H1 (cell line): ENCODE results near the gene SLU7. TPM values are rescaled to one million over a fixed set of nuclear protein-coding genes. Genes with fewer than 3 reads are reported as not detected.

Source experiments
- CTCF ChIA-PET: fragments of 300-600 bp; sonication (Branson Sonifier 250); formaldehyde crosslinking; loops from one replicate; lab custom pipeline; 2021; ENCODE audit not compliant: partially characterized antibody; lab: Charles Lee
- POLR2A ChIA-PET: fragments of 300-600 bp; sonication (Branson Sonifier 250); formaldehyde crosslinking; loops from one replicate; lab custom pipeline; 2021; ENCODE audit warnings: inconsistent platforms; ENCODE audit not compliant: partially characterized antibody; lab: Charles Lee
- DNase-seq, 2 experiments: peaks; one replicate each; pipeline versions ENCODE4 v3.0.0 to v3.0.0-alpha.2; 2010 to 2022; ENCODE audit warnings: low spot score in 2 of 2, low read depth in 1 of 2, mixed read lengths in 1 of 2
- FAIRE-seq: peaks from 2 replicates; lab custom pipeline; 2011; peaks lifted over from hg19 to GRCh38; lab: Jason Lieb, UNC
- H2AFZ ChIP-seq: 2 replicates; pipeline ENCODE4 v1.8.1; 2012; ENCODE audit warnings: low read length, inconsistent platforms
- H2AK5ac ChIP-seq: 2 replicates; pipeline ENCODE4 v1.6.1; 2013; ENCODE audit warnings: low read depth, low read length
- H2BK120ac ChIP-seq: replicated peaks from 2 replicates; pipeline ENCODE3; 2013; ENCODE audit warnings: low read depth, low read length, inconsistent platforms
- H2BK12ac ChIP-seq: 2 replicates; pipeline ENCODE4 v1.6.1; 2013; ENCODE audit warnings: low read depth, low read length
- H2BK15ac ChIP-seq: 2 replicates; pipeline ENCODE4 v1.6.1; 2013; ENCODE audit warnings: low read length
- H2BK20ac ChIP-seq: 2 replicates; pipeline ENCODE4 v1.6.1; 2013; ENCODE audit warnings: low read length
- H2BK5ac ChIP-seq: 2 replicates; pipeline ENCODE4 v1.6.1; 2013; ENCODE audit warnings: low read depth, low read length
- H3K14ac ChIP-seq: 2 replicates; pipeline ENCODE4 v1.6.1; 2013; ENCODE audit warnings: inconsistent platforms; ENCODE audit not compliant: insufficient read length
- H3K18ac ChIP-seq: 2 replicates; pipeline ENCODE4 v1.6.1; 2013; ENCODE audit warnings: low read length; ENCODE audit errors: extremely low read depth
- H3K23ac ChIP-seq: 2 replicates; pipeline ENCODE4 v1.6.1; 2013; ENCODE audit warnings: inconsistent platforms; ENCODE audit not compliant: insufficient read length
- H3K23me2 ChIP-seq: 2 replicates; pipeline ENCODE4 v1.6.1; 2013; ENCODE audit warnings: low read depth, low read length
- H3K27ac ChIP-seq: 2 replicates; pipeline ENCODE4 v1.6.1; 2011; ENCODE audit warnings: low read depth, low read length, inconsistent platforms
- H3K27me3 ChIP-seq, 4 experiments: replicated peaks in 1 of 4; 1 replicate in 1 of 4; 2 replicates in 3 of 4; pipeline versions ENCODE4 v1.6.1 to v1.8.1; 2011 to 2013; ENCODE audit warnings: low read length in 3 of 4, mild to moderate bottlenecking in 3 of 4, inconsistent platforms in 2 of 4, mixed read lengths in 2 of 4, moderate library complexity in 1 of 4; ENCODE audit not compliant: control insufficient read depth in 3 of 4, insufficient read depth in 3 of 4; ENCODE audit errors: extremely low read depth in 1 of 4
- H3K36me3 ChIP-seq, 4 experiments: 2 replicates each; pipeline versions ENCODE4 v1.6.1 to v1.8.1; 2011 to 2013; ENCODE audit warnings: mild to moderate bottlenecking in 4 of 4, low read length in 3 of 4, moderate library complexity in 2 of 4, control low read depth in 1 of 4, inconsistent platforms in 1 of 4; ENCODE audit not compliant: insufficient read depth in 4 of 4, control insufficient read depth in 2 of 4
- H3K4ac ChIP-seq: replicated peaks from 2 replicates; pipeline ENCODE3; 2013; ENCODE audit warnings: low read length, low read depth, mixed read lengths, inconsistent platforms; ENCODE audit not compliant: insufficient read length
- H3K4me1 ChIP-seq, 4 experiments: replicated peaks in 1 of 4; 1 replicate in 1 of 4; 2 replicates in 3 of 4; pipeline versions ENCODE4 v1.6.1 to v1.8.1; 2011 to 2013; ENCODE audit warnings: low read length in 3 of 4, inconsistent platforms in 2 of 4, mixed read lengths in 1 of 4; ENCODE audit not compliant: insufficient read depth in 4 of 4, control insufficient read depth in 3 of 4
- H3K4me2 ChIP-seq, 2 experiments: 2 replicates each; pipeline versions ENCODE4 v1.6.1 to v1.8.1; 2011 to 2013; ENCODE audit warnings: low read depth in 2 of 2, low read length in 2 of 2, control low read depth in 1 of 2, inconsistent platforms in 1 of 2, mild to moderate bottlenecking in 1 of 2; ENCODE audit not compliant: insufficient read depth in 1 of 2
- H3K4me3 ChIP-seq, 4 experiments: fragments of 200-600, 300-600 bp in 1 of 4; sonication (generic), shearing (Covaris generic), sonication (Bioruptor Twin) in 1 of 4; 2 replicates each; pipeline versions ENCODE4 v1.5.1 to v1.8.1; 2011 to 2016; ENCODE audit warnings: low read length in 4 of 4, low read depth in 3 of 4, control low read depth in 2 of 4, inconsistent platforms in 2 of 4, mild to moderate bottlenecking in 2 of 4, mixed read lengths in 1 of 4, moderate library complexity in 1 of 4; ENCODE audit not compliant: insufficient read depth in 2 of 4; ENCODE audit errors: extremely low read depth in 1 of 4
- H3K56ac ChIP-seq: replicated peaks from 2 replicates; pipeline ENCODE3; 2013; ENCODE audit warnings: low read depth, mild to moderate bottlenecking, mixed read lengths, low read length, inconsistent platforms; ENCODE audit not compliant: insufficient read length
- H3K79me1 ChIP-seq: 2 replicates; pipeline ENCODE4 v1.6.1; 2013; ENCODE audit warnings: low read depth, low read length, control low read depth
- H3K79me2 ChIP-seq, 2 experiments: 2 replicates each; pipeline versions ENCODE4 v1.6.1 to v1.8.1; 2012 to 2013; ENCODE audit warnings: low read length in 2 of 2, mild to moderate bottlenecking in 2 of 2, inconsistent platforms in 1 of 2; ENCODE audit not compliant: insufficient read depth in 2 of 2, control insufficient read depth in 1 of 2
- H3K9ac ChIP-seq, 4 experiments: replicated peaks in 1 of 4; 1 replicate in 1 of 4; 2 replicates in 3 of 4; pipeline versions ENCODE4 v1.6.1 to v1.8.1; 2011 to 2013; ENCODE audit warnings: low read depth in 3 of 4, low read length in 3 of 4, control low read depth in 2 of 4, mild to moderate bottlenecking in 2 of 4, moderate library complexity in 2 of 4, inconsistent platforms in 1 of 4; ENCODE audit errors: extremely low read depth in 1 of 4
- H3K9me3 ChIP-seq, 2 experiments: 2 replicates each; pipeline versions ENCODE4 v1.6.1 to v1.8.1; 2012 to 2013; ENCODE audit warnings: mild to moderate bottlenecking in 2 of 2, moderate library complexity in 2 of 2, control low read depth in 1 of 2, inconsistent platforms in 1 of 2, low read depth in 1 of 2, low read length in 1 of 2, mixed read lengths in 1 of 2; ENCODE audit not compliant: insufficient read depth in 2 of 2
- H4K20me1 ChIP-seq, 2 experiments: replicated peaks in 1 of 2; 2 replicates each; pipeline versions ENCODE3 to v1.8.1; 2011 to 2013; ENCODE audit warnings: inconsistent platforms in 2 of 2, low read length in 2 of 2, mild to moderate bottlenecking in 1 of 2; ENCODE audit not compliant: insufficient read depth in 2 of 2, control insufficient read depth in 1 of 2
- H4K5ac ChIP-seq: 2 replicates; pipeline ENCODE4 v1.6.1; 2013; ENCODE audit warnings: low read length, low read depth, mixed read lengths, inconsistent platforms; ENCODE audit not compliant: insufficient read length
- H4K8ac ChIP-seq: 2 replicates; pipeline ENCODE4 v1.8.0; 2013; ENCODE audit warnings: mild to moderate bottlenecking, moderate library complexity, low read length, inconsistent platforms; ENCODE audit not compliant: insufficient read depth; ENCODE audit errors: extremely low read depth
- H4K91ac ChIP-seq: replicated peaks from 2 replicates; pipeline ENCODE3; 2013; ENCODE audit warnings: low read length, mixed read lengths, inconsistent platforms; ENCODE audit not compliant: insufficient read length
- CBX8 ChIP-seq: fragments of 300-800, 300-1000 bp; sonication (generic); IDR thresholded peaks from 2 replicates; pipeline ENCODE4 v1.7.1; 2016; ENCODE audit warnings: low read depth, low read length, borderline replicate concordance
- CHD1 ChIP-seq: IDR thresholded peaks from 2 replicates; pipeline ENCODE4 v1.6.1; 2012; ENCODE audit warnings: low read depth, low read length, improper control_type of control experiment
- CHD2 ChIP-seq: IDR thresholded peaks from 2 replicates; pipeline ENCODE4 v1.6.1; 2012; ENCODE audit warnings: low read length, improper control_type of control experiment
- CTBP2 ChIP-seq: IDR thresholded peaks from 2 replicates; pipeline ENCODE4 v1.7.0; 2011; ENCODE audit warnings: borderline replicate concordance, mild to moderate bottlenecking, moderate library complexity, mixed read lengths, low read length; ENCODE audit not compliant: insufficient read depth, insufficient read length
- SP1 ChIP-seq: IDR thresholded peaks from 2 replicates; pipeline ENCODE4 v1.6.1; 2011; ENCODE audit warnings: low read depth, low read length
- WGBS, 2 experiments: shearing (Covaris generic) in 1 of 2; methylation state at CpG; one replicate each; pipeline versions ENCODE4 v1.1.6 to v1.1.7; 2013 to 2015; ENCODE audit warnings: low lambda C conversion rate in 2 of 2, mixed read lengths in 2 of 2, inconsistent platforms in 1 of 2, low coverage in 1 of 2, missing lambda C conversion rate in 1 of 2; ENCODE audit not compliant: insufficient replicate concordance in 2 of 2, insufficient coverage in 1 of 2, insufficient read length in 1 of 2; ENCODE audit errors: extremely low coverage in 1 of 2, missing lambda C conversion rate in 1 of 2; 5-methylcytosine and 5-hydroxymethylcytosine counted together
- polyA plus RNA-seq, 7 experiments: library from polyadenylated mRNA; depleted of rRNA in 3 of 7; stranded (reverse) in 5 of 7; unstranded in 2 of 7; fragments of >200 nt in 5 of 7; fragments of 200-250 nt in 2 of 7; gene quantifications; 1 replicate in 5 of 7; 2 replicates in 1 of 7; 4 replicates in 1 of 7; pipeline versions ENCODE4 v1.2.1 to v1.2.3, GENCODE V29; 2011 to 2013; ENCODE audit warnings: missing spikeins in 2 of 7, mixed read lengths in 2 of 7
- total RNA-seq: library from RNA; stranded (reverse); fragmentation: NEBNext Ultra II Directional; extraction: Animal tissue kit (Norgen Biotek cat#: 25700); gene quantifications from 2 replicates; pipeline ENCODE4 v1.2.1, GENCODE V29; 2021

SLU7 gene
- total and polyA plus RNA-seq, 2 of the 8 experiments (the other 6 are each of a cell fraction or from before 2014, with no cell fraction given), result 6.0 to 34.1 TPM

DNA sequence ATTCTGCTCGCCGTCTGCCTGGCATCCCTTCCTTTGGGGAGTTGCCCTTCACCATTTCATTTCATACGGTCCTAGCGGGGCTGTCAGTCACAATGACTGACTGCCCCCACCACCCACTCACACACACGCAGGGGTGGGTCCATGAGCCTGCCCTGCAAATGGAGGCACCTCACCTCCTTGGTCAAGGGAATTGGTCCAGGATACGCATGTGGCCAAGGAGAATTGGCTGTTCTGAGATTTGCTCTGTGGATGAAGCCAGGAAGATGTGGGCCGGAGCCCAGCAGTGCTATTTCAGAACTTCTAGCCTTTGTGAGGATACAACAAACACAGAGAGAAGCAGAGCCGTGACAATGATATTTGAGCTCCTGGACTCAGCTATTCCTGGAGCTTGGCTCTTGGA, 65.5 kb downstream of the SLU7 start:
- H4K20me1 ChIP-seq, result no peaks in the 10 kb centered on the region
- H3K4me3 ChIP-seq, result no peak overlapping the region
- no peak overlapping the region for H2AK5ac ChIP-seq
- no peak overlapping the region for H4K91ac ChIP-seq
- no peak overlapping the region for H2BK120ac ChIP-seq
- H3K4me2 ChIP-seq, result no peak overlapping the region
- no peak overlapping the region for H2BK20ac ChIP-seq
- TF ChIP-seq SP1, result peak; percentile 80
- TF ChIP-seq CHD2, result peak; percentile 65
- no peak for TF ChIP-seq CBX8
- TF ChIP-seq CTBP2, result no peak
- no peak for TF ChIP-seq CHD1
- TF ChIP-seq, all 59 proteins: peak for 2
- no peaks in the 10 kb centered on the region for H3K36me3 ChIP-seq
- H3K4me1 ChIP-seq, result no peaks in the 10 kb centered on the region; a peak in 2 of 7 replicates
- H3K79me1 ChIP-seq, result no peaks in the 10 kb centered on the region
- no peak for DNase-seq
- H3K18ac ChIP-seq, result no peak overlapping the region
- H4K8ac ChIP-seq, result peak overlapping the region; percentile 91
- H2BK5ac ChIP-seq, result no peak overlapping the region
- H3K56ac ChIP-seq, result no peak overlapping the region
- no peaks in the 10 kb centered on the region for H3K79me2 ChIP-seq
- no peak overlapping the region for H4K5ac ChIP-seq
- POLR2A ChIA-PET, result no interaction called here
- H3K4ac ChIP-seq, result no peak overlapping the region
- no peak overlapping the region for H3K9ac ChIP-seq
- WGBS, 2 experiments, result 84% methylated on average over 7 of the region's 8 CpGs; no CpG with 5 or more reads in 1 of the 2 experiments
- no peaks in the 10 kb centered on the region; a peak in 1 of 7 replicates for H3K27me3 ChIP-seq
- no peak overlapping the region for H3K27ac ChIP-seq
- no peaks in the 10 kb centered on the region for H3K9me3 ChIP-seq
- H2AFZ ChIP-seq, result no peak overlapping the region
- no peak overlapping the region for H3K23ac ChIP-seq
- no peak overlapping the region for H2BK12ac ChIP-seq
- H3K23me2 ChIP-seq, result no peaks in the 10 kb centered on the region
- CTCF ChIA-PET, result interaction anchor here (0.6 kb wide), 3 partner anchors 43 to 711 kb away, joined by 3 read pairs; no protein-coding TSS in a partner anchor
- H2BK15ac ChIP-seq, result no peak overlapping the region
- H3K14ac ChIP-seq, result no peak overlapping the region
- FAIRE-seq, result no peak
